Panc1 (cell line): ENCODE measurements around the gene SSBP4. TPM values are rescaled to one million over a fixed set of nuclear protein-coding genes. Genes with fewer than 3 reads are reported as not detected.

Experiments
- ATAC-seq: fragments of 200-7000 bp; cut with Tn5 transposase; 2 replicates; pipeline ENCODE4 v1.9.1; 2020; ENCODE audit warnings: mild to moderate bottlenecking, moderate library complexity
- BruUV-seq: library from RNA; stranded (reverse); fragments of 400-500 nt; replicated peaks from 2 replicates; lab custom pipeline; 2021; lab: Mats Ljungman, UMichigan
- CTCF ChIA-PET: fragments of 300-600 bp; sonication (Branson Sonifier 250); formaldehyde crosslinking; loops from one replicate; lab custom pipeline; 2022; ENCODE audit warnings: antibody characterized with exemption; lab: Charles Lee
- POLR2A ChIA-PET: fragments of 300-600 bp; sonication (Branson Sonifier 250); formaldehyde crosslinking; loops from one replicate; lab custom pipeline; 2022; ENCODE audit warnings: antibody characterized with exemption; lab: Charles Lee
- DNase-seq: peaks from one replicate; pipeline ENCODE4 v3.0.0-alpha.2; 2010; ENCODE audit warnings: low read depth, low spot score
- H3K27ac ChIP-seq: 2 replicates; pipeline ENCODE4 v1.5.1; 2011; ENCODE audit warnings: mild to moderate bottlenecking, low read length, inconsistent platforms
- H3K27me3 ChIP-seq: fragments of 200-500 bp; sonication (Bioruptor generic); 2 replicates; pipeline ENCODE4 v1.6.0; 2014; ENCODE audit warnings: low read length, inconsistent platforms; ENCODE audit not compliant: control insufficient read depth, insufficient read depth
- H3K36me3 ChIP-seq: fragments of 200-500 bp; sonication (Bioruptor generic); 2 replicates; pipeline ENCODE4 v1.5.1; 2014; ENCODE audit warnings: inconsistent platforms, mild to moderate bottlenecking, low read length, moderate library complexity; ENCODE audit not compliant: control insufficient read depth, insufficient read depth
- H3K4me1 ChIP-seq: 2 replicates; pipeline ENCODE4 v1.5.1; 2011; ENCODE audit warnings: inconsistent platforms, mild to moderate bottlenecking, low read length, moderate library complexity; ENCODE audit not compliant: control insufficient read depth, insufficient read depth
- H3K4me3 ChIP-seq, 2 experiments: 2 replicates each; pipeline ENCODE4 v1.5.1; 2011 to 2012; ENCODE audit warnings: low read depth in 2 of 2, low read length in 2 of 2, mild to moderate bottlenecking in 2 of 2, inconsistent platforms in 1 of 2, moderate library complexity in 1 of 2
- H3K9me3 ChIP-seq: fragments of 200-500 bp; sonication (Bioruptor generic); 2 replicates; pipeline ENCODE4 v1.5.1; 2014; ENCODE audit warnings: low read depth, mild to moderate bottlenecking, inconsistent platforms, low read length, moderate library complexity; ENCODE audit not compliant: control insufficient read depth, insufficient read depth
- CTCF ChIP-seq: fragments of 450-650 bp; IDR thresholded peaks from 2 replicates; pipeline ENCODE4 v1.5.1; 2017; ENCODE audit warnings: mild to moderate bottlenecking
- POLR2AphosphoS5 ChIP-seq: IDR thresholded peaks from 2 replicates; pipeline ENCODE4 v1.6.1; 2012; ENCODE audit warnings: mild to moderate bottlenecking, low read depth, low read length, moderate library complexity
- SIN3A ChIP-seq: IDR thresholded peaks from 2 replicates; pipeline ENCODE4 v1.6.1; 2012; ENCODE audit warnings: low read depth, mild to moderate bottlenecking, low read length, moderate library complexity, borderline replicate concordance; ENCODE audit not compliant: insufficient read depth
- TCF7L2 ChIP-seq: IDR thresholded peaks from 2 replicates; pipeline ENCODE4 v1.6.1; 2011; ENCODE audit warnings: mild to moderate bottlenecking, low read depth, low read length, inconsistent platforms
- in situ Hi-C: cut with HindIII; loops from 2 replicates; pipeline ENCODE4 v1.10.0; 2016; ENCODE audit warnings: low sequenced_read_pairs, low pct_unique_long_range_greater_than_20kb
- intact Hi-C: fragments of 100-400 bp; cut with micrococcal nuclease; formaldehyde crosslinking; loops from one replicate; pipeline ENCODE4 v1.10.0; 2022; ENCODE audit not compliant: unreplicated experiment
- total RNA-seq: library from RNA; stranded (reverse); gene quantifications from one replicate; pipeline ENCODE4 v1.2.1, GENCODE V29; 2021; ENCODE audit not compliant: unreplicated experiment
- TF ChIP-seq, protein P1 (sequence below), 2 experiments: IDR thresholded peaks; 2 replicates each; pipeline ENCODE4 v1.6.1; 2011 to 2012; ENCODE audit warnings: low read depth in 2 of 2, control low read depth in 1 of 2, low read length in 1 of 2, mild to moderate bottlenecking in 1 of 2, moderate library complexity in 1 of 2; ENCODE audit not compliant: insufficient read depth in 1 of 2

The SSBP4 gene
- total RNA-seq, 1 experiment from 2014 or later = 128 TPM

DNA sequence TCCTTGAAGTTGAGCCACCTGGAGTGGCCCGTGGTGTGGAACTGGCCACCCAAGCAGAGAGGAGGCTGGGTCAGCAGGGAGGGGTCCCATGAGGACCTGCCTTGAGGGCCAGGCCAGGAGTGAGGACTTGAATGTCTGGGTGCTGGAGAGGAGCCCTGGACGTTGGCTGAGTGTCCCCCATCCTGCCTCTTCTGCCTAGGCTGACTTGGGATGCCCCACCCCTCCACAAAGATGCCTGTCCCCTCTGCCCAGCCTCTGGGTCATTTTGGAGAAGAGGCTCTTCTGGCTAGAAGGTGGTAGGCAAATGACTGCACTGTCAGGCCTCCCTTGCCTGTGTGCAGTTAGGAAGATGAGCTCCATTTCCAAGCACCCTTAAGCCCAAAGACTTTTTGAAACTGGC, 1.7 kb downstream of the SSBP4 start:
- no peaks in the 10 kb centered on the region for H3K27me3 ChIP-seq
- TF ChIP-seq CTCF (no peak), POLR2AphosphoS5 (no peak)
- TF ChIP-seq, protein P1, sequence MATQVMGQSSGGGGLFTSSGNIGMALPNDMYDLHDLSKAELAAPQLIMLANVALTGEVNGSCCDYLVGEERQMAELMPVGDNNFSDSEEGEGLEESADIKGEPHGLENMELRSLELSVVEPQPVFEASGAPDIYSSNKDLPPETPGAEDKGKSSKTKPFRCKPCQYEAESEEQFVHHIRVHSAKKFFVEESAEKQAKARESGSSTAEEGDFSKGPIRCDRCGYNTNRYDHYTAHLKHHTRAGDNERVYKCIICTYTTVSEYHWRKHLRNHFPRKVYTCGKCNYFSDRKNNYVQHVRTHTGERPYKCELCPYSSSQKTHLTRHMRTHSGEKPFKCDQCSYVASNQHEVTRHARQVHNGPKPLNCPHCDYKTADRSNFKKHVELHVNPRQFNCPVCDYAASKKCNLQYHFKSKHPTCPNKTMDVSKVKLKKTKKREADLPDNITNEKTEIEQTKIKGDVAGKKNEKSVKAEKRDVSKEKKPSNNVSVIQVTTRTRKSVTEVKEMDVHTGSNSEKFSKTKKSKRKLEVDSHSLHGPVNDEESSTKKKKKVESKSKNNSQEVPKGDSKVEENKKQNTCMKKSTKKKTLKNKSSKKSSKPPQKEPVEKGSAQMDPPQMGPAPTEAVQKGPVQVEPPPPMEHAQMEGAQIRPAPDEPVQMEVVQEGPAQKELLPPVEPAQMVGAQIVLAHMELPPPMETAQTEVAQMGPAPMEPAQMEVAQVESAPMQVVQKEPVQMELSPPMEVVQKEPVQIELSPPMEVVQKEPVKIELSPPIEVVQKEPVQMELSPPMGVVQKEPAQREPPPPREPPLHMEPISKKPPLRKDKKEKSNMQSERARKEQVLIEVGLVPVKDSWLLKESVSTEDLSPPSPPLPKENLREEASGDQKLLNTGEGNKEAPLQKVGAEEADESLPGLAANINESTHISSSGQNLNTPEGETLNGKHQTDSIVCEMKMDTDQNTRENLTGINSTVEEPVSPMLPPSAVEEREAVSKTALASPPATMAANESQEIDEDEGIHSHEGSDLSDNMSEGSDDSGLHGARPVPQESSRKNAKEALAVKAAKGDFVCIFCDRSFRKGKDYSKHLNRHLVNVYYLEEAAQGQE (IDR thresholded peaks at IDR 0.05; ENCODE audit: insufficient read depth in 1 of 2, low read depth in 2 of 2, low read length in 1 of 2) = no peak
- peaks cover 39% of the 10 kb centered on the region for H3K4me1 ChIP-seq
- in situ Hi-C loops (no loop called here), intact Hi-C loops (no loop called here)
- H3K9me3 ChIP-seq = no peaks in the 10 kb centered on the region
- H3K36me3 ChIP-seq = peaks cover 2% of the 10 kb centered on the region; the same call in 1 of the 2 replicates
- CTCF ChIA-PET = no interaction called here
- DNase-seq = no peak
- H3K27ac ChIP-seq = peak overlapping the region; percentile 71
- BruUV-seq = no TSS peak
- POLR2A ChIA-PET = interaction anchor here (0.5 kb wide), 2 partner anchors 141 to 283 kb away, joined by 4 to 13 read pairs; no protein-coding TSS in a partner anchor
- peak overlapping the region; percentile 65 to 73 for H3K4me3 ChIP-seq
- no peak for ATAC-seq

GRCh38 chr19:18421371-18421959, 2.3 kb downstream of the SSBP4 start:
- Histone ChIP-seq H3K4me3 (peak overlapping the region; percentile 65 to 73), H3K9me3 (no peaks in the 10 kb centered on the region), H3K27me3 (no peaks in the 10 kb centered on the region), H3K36me3 (peaks cover 2% of the 10 kb centered on the region; the same call in 1 of the 2 replicates), H3K4me1 (peaks cover 42% of the 10 kb centered on the region), H3K27ac (peak overlapping the region; percentile 71)
- BruUV-seq = no TSS peak
- intact Hi-C loops (no loop called here), in situ Hi-C loops (no loop called here)
- no peak for DNase-seq
- ChIA-PET POLR2A (interaction anchor here (0.5 kb wide), 1 partner anchor 142 kb away, joined by 13 read pairs; no protein-coding TSS in a partner anchor), CTCF (no interaction called here)
- no peak for ATAC-seq
- TF ChIP-seq SIN3A = no peak
- no peak for TF ChIP-seq POLR2AphosphoS5
- TF ChIP-seq TCF7L2 = no peak
- TF ChIP-seq, protein P1 (IDR thresholded peaks at IDR 0.05; ENCODE audit: insufficient read depth in 1 of 2, low read depth in 2 of 2, low read length in 1 of 2) = no peak
- no peak for TF ChIP-seq CTCF
